SIG-M5 treated with dmso at 0.1 percent for 504 hours (cell line): ENCODE results near the gene FILIP1L.
"Not testable (repeated sequence)": the region's sequence is repeated elsewhere in the genome, so short reads cannot be mapped to it uniquely, and the experiment has no call there.

Source experiments
- DNase-seq: peaks from one replicate; lab custom pipeline; 2025; ENCODE audit not compliant: unreplicated experiment; lab: John Stamatoyannopoulos, UW

The FILIP1L gene

GRCh38 chr3:100099621-100100020 lies 14.7 kb downstream of the FILIP1L start:
- no peak for DNase-seq

- no peak for DNase-seq
These were observed 15.6 kb downstream of the FILIP1L start for GRCh38 chr3:100098784-100099070.

- DNase-seq = peak; percentile 27
These were observed 16.1 kb downstream of the FILIP1L start for GRCh38 chr3:100097919-100098783.

GRCh38 chr3:100096866-100097265 lies 17.4 kb downstream of the FILIP1L start:
- no peak for DNase-seq

GRCh38 chr3:100096286-100096685 lies 18.0 kb downstream of the FILIP1L start:
- not testable (repeated sequence) for DNase-seq

- no peak for DNase-seq
These were observed 20.5 kb downstream of the FILIP1L start for GRCh38 chr3:100093831-100094230.

- no peak for DNase-seq
These were observed 23.7 kb downstream of the FILIP1L start for GRCh38 chr3:100090669-100091005.

GRCh38 chr3:100089812-100090668 lies 24.3 kb downstream of the FILIP1L start:
- peak; percentile 93 for DNase-seq

GRCh38 chr3:100088735-100089368 lies 25.4 kb downstream of the FILIP1L start:
- DNase-seq = no peak

GRCh38 chr3:100087198-100087597 lies 27.1 kb downstream of the FILIP1L start:
- no peak for DNase-seq

- no peak for DNase-seq
These were observed 27.9 kb downstream of the FILIP1L start for GRCh38 chr3:100086401-100086800.

- DNase-seq = peak; percentile 73
These were observed 30.0 kb downstream of the FILIP1L start for GRCh38 chr3:100084100-100084806.

GRCh38 chr3:100083209-100083608 lies 31.1 kb downstream of the FILIP1L start:
- DNase-seq = no peak

GRCh38 chr3:100082714-100083113 lies 31.6 kb downstream of the FILIP1L start:
- no peak for DNase-seq

- no peak for DNase-seq
These were observed 32.2 kb downstream of the FILIP1L start for GRCh38 chr3:100081986-100082692.

- DNase-seq = no peak
These were observed 33.0 kb downstream of the FILIP1L start for GRCh38 chr3:100081311-100081710.

- DNase-seq = no peak
These were observed 33.7 kb downstream of the FILIP1L start for GRCh38 chr3:100080573-100080972.

- DNase-seq = no peak
These were observed 35.0 kb downstream of the FILIP1L start for GRCh38 chr3:100079328-100079727.

- DNase-seq = no peak
These were observed 37.4 kb downstream of the FILIP1L start for GRCh38 chr3:100076731-100077529.
